ENCODE results near the gene PSTPIP2.
"Not testable (repeated sequence)": the region's sequence is repeated elsewhere in the genome, so short reads cannot be mapped to it uniquely, and the experiment has no call there.

DNA sequence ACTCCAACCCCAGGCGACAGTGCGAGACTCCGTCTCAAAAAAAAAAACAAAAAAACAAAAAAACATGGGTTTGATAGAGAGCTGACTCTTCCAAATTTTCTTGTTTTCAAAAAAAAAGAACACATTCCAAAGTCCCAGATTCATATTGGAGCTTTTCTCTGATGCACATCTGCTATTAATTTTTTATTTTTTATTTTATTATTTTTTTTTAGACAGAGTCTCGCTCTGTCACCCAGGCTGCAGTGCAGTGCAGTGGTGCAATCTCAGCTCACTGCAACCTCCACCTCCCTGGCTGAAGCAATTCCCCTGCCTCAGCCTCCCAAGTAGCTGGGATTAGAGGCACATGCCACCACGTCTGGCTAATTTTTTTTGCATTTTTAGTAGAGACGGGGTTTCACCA is 79.5 kb downstream of the PSTPIP2 start:
- TF ChIP-seq, protein P1, sequence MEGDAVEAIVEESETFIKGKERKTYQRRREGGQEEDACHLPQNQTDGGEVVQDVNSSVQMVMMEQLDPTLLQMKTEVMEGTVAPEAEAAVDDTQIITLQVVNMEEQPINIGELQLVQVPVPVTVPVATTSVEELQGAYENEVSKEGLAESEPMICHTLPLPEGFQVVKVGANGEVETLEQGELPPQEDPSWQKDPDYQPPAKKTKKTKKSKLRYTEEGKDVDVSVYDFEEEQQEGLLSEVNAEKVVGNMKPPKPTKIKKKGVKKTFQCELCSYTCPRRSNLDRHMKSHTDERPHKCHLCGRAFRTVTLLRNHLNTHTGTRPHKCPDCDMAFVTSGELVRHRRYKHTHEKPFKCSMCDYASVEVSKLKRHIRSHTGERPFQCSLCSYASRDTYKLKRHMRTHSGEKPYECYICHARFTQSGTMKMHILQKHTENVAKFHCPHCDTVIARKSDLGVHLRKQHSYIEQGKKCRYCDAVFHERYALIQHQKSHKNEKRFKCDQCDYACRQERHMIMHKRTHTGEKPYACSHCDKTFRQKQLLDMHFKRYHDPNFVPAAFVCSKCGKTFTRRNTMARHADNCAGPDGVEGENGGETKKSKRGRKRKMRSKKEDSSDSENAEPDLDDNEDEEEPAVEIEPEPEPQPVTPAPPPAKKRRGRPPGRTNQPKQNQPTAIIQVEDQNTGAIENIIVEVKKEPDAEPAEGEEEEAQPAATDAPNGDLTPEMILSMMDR (IDR thresholded peaks at IDR 0.05) = not testable (repeated sequence)
- TF ChIP-seq POLR2AphosphoS5 (IDR thresholded peaks at IDR 0.05) = not testable (repeated sequence)

All from prostate gland (tissue), 2 donors.